HG02798 (cell line): ENCODE results near the gene CISH.

Source experiments
- ATAC-seq: cut with Tn5 transposase; IDR thresholded peaks from one replicate; pipeline ENCODE4 v1.9.1; 2021; ENCODE audit warnings: mild to moderate bottlenecking; ENCODE audit not compliant: unreplicated experiment, poor library complexity

CISH gene

DNA sequence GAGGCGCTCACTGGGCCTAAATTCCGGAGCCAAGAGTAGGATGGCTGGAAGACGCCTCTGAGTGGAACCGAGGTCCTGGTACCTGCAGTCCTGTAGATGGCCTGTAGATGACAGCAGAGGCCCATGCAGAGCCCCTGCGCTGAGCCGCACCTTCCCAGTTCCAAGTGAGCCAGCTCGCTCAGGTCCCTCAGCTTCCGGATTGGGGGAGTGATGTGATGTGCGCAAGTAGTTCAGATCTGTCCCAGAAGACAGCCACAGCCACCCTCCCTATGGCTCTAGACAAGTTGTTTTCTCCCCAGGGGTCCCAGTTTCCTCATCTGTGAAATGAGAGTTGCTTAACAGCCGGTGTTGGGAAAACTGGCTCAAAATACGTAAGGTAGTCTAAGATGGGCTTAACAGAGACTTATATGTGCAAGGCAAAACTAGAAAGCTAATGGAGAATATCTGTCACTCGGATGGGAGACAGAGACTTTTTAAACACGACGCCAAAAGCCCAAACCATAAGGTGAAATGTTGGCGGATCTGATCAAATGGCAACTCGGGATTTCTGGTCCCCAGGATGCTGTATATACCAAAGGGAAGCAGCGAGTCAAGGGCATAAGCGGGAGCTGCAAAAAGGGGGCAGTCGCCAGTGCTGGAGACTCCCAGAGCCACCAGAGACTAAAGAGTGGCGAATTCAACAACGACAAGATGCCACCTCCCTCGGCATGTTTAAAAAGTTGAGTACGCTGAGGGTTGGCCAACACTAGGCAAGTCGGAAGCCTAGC, 4.6 kb upstream of the CISH start:
- peak; percentile 41 for ATAC-seq

GRCh38 chr3:50615190-50615589, 3.6 kb upstream of the CISH start:
- ATAC-seq, result no peak

DNA sequence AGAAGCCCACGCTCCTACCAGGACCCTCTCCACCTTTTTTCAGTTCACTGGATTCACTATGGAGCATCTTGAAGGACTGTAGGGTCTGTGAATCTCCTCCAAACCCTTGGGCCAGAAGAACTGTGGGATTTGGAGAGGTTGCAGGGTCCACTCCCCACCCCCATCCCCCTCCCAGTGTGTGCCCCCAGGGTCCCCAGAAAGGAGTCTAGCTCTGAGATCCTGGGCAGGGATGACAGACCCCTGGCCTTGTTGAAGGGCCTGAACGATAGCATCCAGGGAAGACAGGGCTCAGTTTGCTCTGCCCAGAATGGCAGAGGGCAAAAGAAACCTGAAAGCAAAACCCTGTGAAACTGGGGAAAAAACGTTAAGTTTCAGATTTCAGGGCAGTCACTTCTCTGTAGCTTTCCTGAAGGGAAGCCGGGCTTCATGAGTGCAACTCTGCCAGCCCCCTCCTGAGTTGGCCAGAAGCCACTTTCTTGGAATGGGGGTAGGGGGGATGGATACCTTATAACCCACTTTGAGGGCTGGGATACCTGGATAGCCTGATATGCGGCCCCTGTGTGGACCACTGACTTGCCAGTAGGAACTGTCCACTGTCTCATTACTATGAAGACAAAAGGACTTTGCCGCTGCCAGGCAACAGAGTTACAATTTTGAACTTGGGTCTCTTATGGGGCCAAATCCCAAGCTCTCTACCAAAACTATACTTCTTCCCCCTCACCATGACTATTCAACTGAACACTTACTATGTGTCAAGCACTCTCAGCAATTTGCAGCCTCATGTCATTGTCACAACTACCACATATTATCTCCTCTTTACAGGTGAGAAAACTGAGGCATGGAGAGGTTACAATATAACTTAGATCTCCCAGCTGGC, 1.6 kb upstream of the CISH start:
- ATAC-seq, result no peak

DNA sequence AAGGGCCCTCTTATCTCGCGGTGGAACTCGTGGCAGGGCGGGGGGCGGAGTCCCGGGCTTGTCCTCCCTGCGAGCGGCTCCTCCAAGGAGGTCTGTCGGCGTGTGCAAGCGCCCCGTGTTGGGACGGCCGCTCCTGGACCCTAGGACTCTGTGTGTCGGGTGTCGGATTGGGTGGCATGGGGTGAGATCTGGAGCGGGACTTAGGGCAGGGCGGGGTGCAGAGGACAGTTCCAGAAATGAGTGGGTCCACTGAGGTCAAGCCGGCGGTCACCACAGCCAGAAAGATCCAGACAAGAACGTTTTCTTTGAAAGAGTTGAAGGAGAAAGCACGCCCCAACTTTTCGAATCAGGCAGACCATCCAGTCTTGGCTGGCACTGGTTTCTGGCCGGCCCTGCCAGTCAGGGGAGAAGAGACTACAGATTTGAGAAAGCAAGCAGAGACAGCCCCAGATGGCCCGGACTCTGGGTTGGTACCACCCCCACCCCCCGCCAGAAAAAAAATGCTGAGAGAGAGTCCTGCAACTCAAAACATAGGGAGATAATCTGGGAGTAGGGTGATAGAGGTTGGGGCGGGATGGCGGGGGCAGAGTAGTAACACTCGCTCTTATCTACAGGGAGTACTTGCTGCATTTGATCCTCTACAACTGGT, 784 bp upstream of the CISH start:
- peak; percentile 3 for ATAC-seq

DNA sequence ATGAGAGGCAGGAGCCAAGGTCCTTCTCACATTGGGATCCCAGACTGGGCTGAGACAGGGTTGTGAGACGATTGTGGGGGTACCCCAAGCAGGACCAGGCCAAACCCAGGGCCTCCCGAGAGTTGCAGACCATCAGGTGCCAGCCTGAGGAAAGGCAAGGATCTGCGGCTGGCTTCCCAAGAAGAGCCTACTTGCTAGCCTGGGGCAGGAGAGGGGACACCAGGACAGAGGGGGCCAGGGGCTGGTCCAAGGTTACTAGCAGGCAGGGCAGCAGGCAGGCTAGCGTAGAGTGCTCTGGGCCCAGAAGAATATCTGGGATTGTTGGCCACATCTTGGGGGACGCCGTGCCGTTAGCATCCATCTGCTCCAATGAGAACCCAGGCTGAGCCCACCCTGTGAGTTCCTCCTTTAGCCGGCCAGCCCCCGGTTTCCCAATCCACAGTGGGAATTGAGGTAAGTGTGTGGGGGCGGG, 546 bp downstream of the CISH start:
- no peak for ATAC-seq

DNA sequence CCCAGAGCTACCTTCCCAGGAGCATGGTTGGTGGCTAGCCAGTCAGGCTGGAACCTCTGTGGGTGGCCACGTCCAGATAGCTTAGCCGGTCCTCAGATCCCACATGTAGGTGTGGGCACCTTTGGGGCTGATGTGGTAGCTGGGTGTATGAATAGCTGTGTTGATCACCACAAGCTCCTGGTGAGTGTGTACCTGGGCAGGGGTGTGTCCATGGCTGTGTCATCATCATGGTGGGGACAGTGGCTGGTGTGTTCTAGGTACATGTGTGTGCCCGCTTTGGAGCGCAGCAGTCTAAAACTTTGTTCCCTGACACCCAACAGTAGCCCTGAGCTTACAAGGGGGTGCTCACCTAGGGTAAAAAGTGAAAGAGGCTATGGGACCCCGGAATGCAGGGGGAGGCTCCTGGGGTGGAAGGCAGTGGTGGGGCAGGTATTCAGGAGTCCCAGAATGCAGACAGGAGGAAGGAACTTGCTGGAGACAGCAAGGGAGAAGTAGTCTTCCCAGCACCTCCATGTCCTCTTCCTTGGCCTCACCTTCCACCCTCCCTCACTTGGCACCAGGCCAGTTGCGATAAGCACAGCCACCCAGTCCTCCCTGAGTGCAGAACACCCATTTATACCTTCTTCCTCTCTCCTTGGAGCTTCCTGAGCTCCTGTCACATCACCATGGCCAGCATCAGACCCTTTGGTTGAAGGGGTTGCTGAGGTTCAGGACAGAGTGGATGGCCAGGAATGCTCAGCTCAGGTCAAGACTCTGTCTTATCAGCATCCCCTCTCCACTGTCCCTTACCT, 1.2 kb downstream of the CISH start:
- no peak for ATAC-seq

DNA sequence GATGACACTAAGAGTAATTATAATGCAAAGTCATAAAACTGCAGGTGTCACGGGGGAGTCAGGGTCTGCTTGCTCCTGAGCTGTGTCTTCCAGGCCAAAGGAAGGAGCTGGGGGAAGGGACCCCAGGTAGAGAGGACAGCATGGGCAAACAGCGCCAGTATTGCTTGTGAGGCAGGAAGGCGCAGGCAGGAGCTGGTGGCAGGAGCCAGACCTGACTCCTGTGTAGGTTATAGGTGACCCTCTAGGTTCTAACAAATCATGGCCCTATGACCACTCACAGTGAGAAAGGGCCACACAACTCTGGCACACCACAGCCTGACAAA, 1.9 kb downstream of the CISH start:
- no peak for ATAC-seq

- no peak for ATAC-seq
Observed at GRCh38 chr3:50609071-50609762, 2.4 kb downstream of the CISH start.

GRCh38 chr3:50608278-50608677, 3.3 kb downstream of the CISH start:
- ATAC-seq, result no peak

GRCh38 chr3:50607271-50608091, 4.1 kb downstream of the CISH start:
- no peak for ATAC-seq

GRCh38 chr3:50606596-50606995, 5.0 kb downstream of the CISH start:
- ATAC-seq, result no peak

DNA sequence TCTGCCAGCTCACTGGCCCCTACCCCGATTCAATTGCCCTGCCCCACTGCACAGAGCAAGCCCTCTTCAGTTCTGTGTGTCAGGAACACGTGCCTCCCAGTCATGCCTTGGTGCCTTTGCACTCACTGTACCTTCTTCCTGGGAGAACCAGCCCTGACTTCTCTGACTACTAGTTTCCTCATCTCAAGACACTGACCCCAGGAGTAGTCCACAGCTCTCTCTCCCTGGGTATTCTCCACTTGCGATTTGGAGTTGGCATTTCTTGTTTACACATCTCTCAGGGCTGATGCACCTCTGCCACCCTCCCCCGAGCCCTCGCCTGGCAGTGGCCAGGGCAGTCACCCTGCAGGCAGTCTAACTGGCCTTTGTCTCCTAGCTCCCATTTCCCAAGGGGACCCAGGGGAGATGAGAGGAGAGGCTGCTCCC, 5.7 kb downstream of the CISH start:
- ATAC-seq, result no peak

DNA sequence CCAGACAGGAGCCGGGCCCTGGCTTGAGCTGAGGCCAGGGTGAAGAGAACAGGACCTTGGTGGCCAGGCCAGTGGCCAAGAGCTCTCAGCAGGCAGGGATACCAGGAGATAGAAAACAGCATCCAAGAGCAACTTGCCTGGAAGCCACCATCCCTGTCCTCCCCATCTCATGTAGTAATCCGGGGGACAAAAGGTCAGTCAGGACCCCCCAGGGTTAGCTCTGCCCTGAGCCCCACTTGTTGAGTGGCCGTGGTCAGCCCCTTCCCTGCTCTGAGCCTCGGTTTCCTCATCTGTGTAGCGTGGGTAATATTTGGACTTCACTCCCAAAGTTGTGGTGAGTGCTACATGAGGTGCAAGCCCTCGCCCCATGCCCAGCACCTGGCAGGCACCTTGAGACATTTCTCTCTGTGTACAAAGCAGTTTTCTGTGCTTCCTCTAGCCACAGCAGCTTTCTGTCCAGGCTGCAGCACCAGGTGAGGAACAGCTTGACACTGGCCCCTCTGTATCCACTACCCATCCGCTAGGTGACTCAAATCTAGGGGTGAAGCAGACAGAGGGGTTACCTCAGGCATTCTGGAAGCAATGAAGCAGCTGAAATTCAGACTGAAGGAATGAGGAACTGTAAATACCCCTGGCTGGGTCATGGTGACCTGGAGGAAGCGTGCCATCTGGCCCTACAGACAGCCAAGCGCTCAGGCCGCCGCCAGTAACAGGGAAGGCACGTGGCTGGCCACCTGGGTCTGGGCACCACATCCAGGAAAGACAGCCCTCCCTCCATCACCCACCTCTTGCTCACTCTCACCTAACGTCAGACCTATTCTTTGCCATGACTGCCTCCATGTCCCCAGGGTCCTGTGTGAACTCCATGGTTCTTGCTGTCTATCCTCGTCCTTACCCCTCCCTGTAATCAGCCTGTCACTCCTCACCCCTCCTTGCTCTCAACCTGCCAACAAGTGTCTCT, 6.7 kb downstream of the CISH start:
- no peak for ATAC-seq

GRCh38 chr3:50604110-50604621, 7.4 kb downstream of the CISH start:
- ATAC-seq, result no peak

GRCh38 chr3:50603261-50604109, 8.1 kb downstream of the CISH start:
- no peak for ATAC-seq

GRCh38 chr3:50602595-50603191, 8.9 kb downstream of the CISH start:
- ATAC-seq, result no peak
